HepG2 (cell line): ENCODE measurements around the gene TNFAIP3. TPM values are rescaled to one million over a fixed set of nuclear protein-coding genes. Genes with fewer than 3 reads are reported as not detected.

ENCODE experiments used
- ATAC-seq: fragments of 200-7000 bp; cut with Tn5 transposase; 3 replicates; pipeline ENCODE4 v1.9.1; 2020; ENCODE audit warnings: mild to moderate bottlenecking, moderate library complexity
- BruUV-seq: library from RNA; stranded (reverse); fragments of 400-500 nt; replicated peaks from 2 replicates; lab custom pipeline; 2021; lab: Mats Ljungman, UMichigan
- CTCF ChIA-PET: fragments of 300-600 bp; formaldehyde crosslinking; extraction: SDS; loops from one replicate; lab custom pipeline; 2021; ENCODE audit warnings: low total read pairs, inconsistent platforms, low intra/inter-chr PET ratio; lab: Yijun Ruan, JAX
- POLR2A ChIA-PET: fragments of 350-600 bp; sonication (Branson Sonifier 250); formaldehyde crosslinking; loops from one replicate; lab custom pipeline; 2020; ENCODE audit warnings: antibody characterized with exemption, inconsistent platforms; lab: Yijun Ruan, JAX
- DNase-seq: peaks from one replicate; pipeline ENCODE4 v3.0.0-alpha.2; 2015; ENCODE audit warnings: low spot score
- FAIRE-seq: peaks from 3 replicates; lab custom pipeline; 2011; peaks lifted over from hg19 to GRCh38; lab: Jason Lieb, UNC
- H2AFZ ChIP-seq: one replicate; pipeline ENCODE4 v1.6.1; 2011; ENCODE audit warnings: low read length, inconsistent platforms
- H3K27ac ChIP-seq: fragments of 300-600 bp; 3 replicates; pipeline ENCODE4 v1.8.0; 2011; ENCODE audit warnings: mixed run types, mild to moderate bottlenecking, mixed read lengths, low read length, inconsistent platforms; ENCODE audit not compliant: insufficient read depth; ENCODE audit errors: extremely low read length
- H3K27me3 ChIP-seq, 2 experiments: fragments of 200-600 bp in 1 of 2; 2 replicates in 1 of 2; 3 replicates in 1 of 2; pipeline versions ENCODE4 v1.6.0 to v1.8.0; 2011; ENCODE audit warnings: low read length in 2 of 2, mild to moderate bottlenecking in 2 of 2, moderate library complexity in 2 of 2, inconsistent platforms in 1 of 2; ENCODE audit not compliant: insufficient read depth in 2 of 2, control insufficient read depth in 1 of 2
- H3K36me3 ChIP-seq, 2 experiments: fragments of 200-600 bp in 1 of 2; replicated peaks in 1 of 2; 2 replicates in 1 of 2; 3 replicates in 1 of 2; pipeline versions ENCODE4 v1.5.1 to v1.8.0; 2011; ENCODE audit warnings: low read length in 2 of 2, inconsistent platforms in 1 of 2; ENCODE audit not compliant: insufficient read depth in 2 of 2, control insufficient read depth in 1 of 2
- H3K4me1 ChIP-seq: 2 replicates; pipeline ENCODE4 v1.5.1; 2012; ENCODE audit warnings: low read length, inconsistent platforms; ENCODE audit not compliant: insufficient read depth
- H3K4me2 ChIP-seq: 2 replicates; pipeline ENCODE4 v1.6.0; 2011; ENCODE audit warnings: low read depth, low read length, inconsistent platforms
- H3K4me3 ChIP-seq, 3 experiments: fragments of 200-600 bp in 1 of 3; sonication (generic), shearing (Covaris generic) in 1 of 3; replicated peaks in 1 of 3; 2 replicates each; pipeline ENCODE4 v1.5.1; 2011 to 2016; ENCODE audit warnings: low read length in 3 of 3, inconsistent platforms in 2 of 3, low read depth in 2 of 3, mild to moderate bottlenecking in 2 of 3, control low read depth in 1 of 3, mixed read lengths in 1 of 3; ENCODE audit not compliant: insufficient read depth in 1 of 3
- H3K79me2 ChIP-seq: one replicate; pipeline ENCODE4 v1.6.1; 2011; ENCODE audit warnings: low read length, inconsistent platforms; ENCODE audit not compliant: insufficient read depth
- H3K9ac ChIP-seq: 2 replicates; pipeline ENCODE4 v1.6.0; 2011; ENCODE audit warnings: mild to moderate bottlenecking, low read depth, low read length, inconsistent platforms; ENCODE audit not compliant: insufficient read depth
- H3K9me3 ChIP-seq: 2 replicates; pipeline ENCODE4 v1.5.1; 2012; ENCODE audit warnings: mild to moderate bottlenecking, low read length
- H4K20me1 ChIP-seq: 2 replicates; pipeline ENCODE4 v1.6.0; 2011; ENCODE audit warnings: inconsistent platforms, mild to moderate bottlenecking, low read length, moderate library complexity; ENCODE audit not compliant: insufficient read depth
- DPF2 ChIP-seq: sonication (generic); formaldehyde crosslinking; IDR thresholded peaks from 2 replicates; pipeline ENCODE4 v1.4.0; 2020; ENCODE audit warnings: mild to moderate bottlenecking, low read depth, missing genetic modification reagents, borderline replicate concordance
- ETV5 ChIP-seq: IDR thresholded peaks from 2 replicates; pipeline ENCODE4 v1.6.1; 2018; ENCODE audit warnings: missing biosample characterization, missing genetic modification reagents, inconsistent platforms, borderline replicate concordance
- GLMP ChIP-seq: sonication (generic); formaldehyde crosslinking; IDR thresholded peaks from 2 replicates; pipeline ENCODE4 v1.9.0; 2021; ENCODE audit warnings: missing genetic modification reagents, mild to moderate bottlenecking, borderline replicate concordance
- GTF2F1 ChIP-seq: fragments of 150-350 bp; IDR thresholded peaks from 2 replicates; pipeline ENCODE4 v1.6.1; 2014; ENCODE audit warnings: low read length
- KLF11 ChIP-seq: IDR thresholded peaks from 2 replicates; pipeline ENCODE4 v1.6.1; 2016; ENCODE audit warnings: missing compliant biosample characterization
- KLF6 ChIP-seq: IDR thresholded peaks from 2 replicates; pipeline ENCODE4 v1.8.0; 2016; ENCODE audit warnings: missing biosample characterization, missing genetic modification reagents
- MBD4 ChIP-seq: IDR thresholded peaks from 2 replicates; pipeline ENCODE4 v1.6.1; 2012; ENCODE audit warnings: low read length, inconsistent platforms, borderline replicate concordance
- ZNF7 ChIP-seq: IDR thresholded peaks from 2 replicates; pipeline ENCODE4 v1.6.1; 2016; ENCODE audit warnings: missing biosample characterization, missing genetic modification reagents
- ZNF775 ChIP-seq: sonication (generic); formaldehyde crosslinking; IDR thresholded peaks from 2 replicates; pipeline ENCODE4 v1.4.0; 2020; ENCODE audit warnings: missing genetic modification reagents, mild to moderate bottlenecking, moderate library complexity, borderline replicate concordance
- ZNF839 ChIP-seq: sonication (generic); formaldehyde crosslinking; IDR thresholded peaks from 2 replicates; pipeline ENCODE4 v1.4.0; 2020; ENCODE audit warnings: missing genetic modification reagents, mild to moderate bottlenecking, borderline replicate concordance
- WGBS: methylation state at CpG from one replicate; pipeline ENCODE4 v1.1.6; 2017; ENCODE audit warnings: low lambda C conversion rate; 5-methylcytosine and 5-hydroxymethylcytosine counted together
- in situ Hi-C: cut with HindIII; loops from 2 replicates; pipeline ENCODE4 v1.10.0; 2017; ENCODE audit warnings: low pct_unique_long_range_greater_than_20kb; ENCODE audit not compliant: extremely low pct_ligation_motif_present
- intact Hi-C: fragments of 100-400 bp; cut with micrococcal nuclease; formaldehyde crosslinking; loops from one replicate; pipeline ENCODE4 v1.10.0; 2022; ENCODE audit not compliant: unreplicated experiment
- polyA plus RNA-seq, 8 experiments: library from polyadenylated mRNA; depleted of rRNA in 3 of 8; stranded (reverse) in 7 of 8; unstranded in 1 of 8; fragments of >200 nt; fragmentation: Illumina TruSeq in 4 of 8; extraction: Trizol in 4 of 8; gene quantifications; 2 replicates each; pipeline versions ENCODE4 v1.2.1 to v1.2.3, GENCODE V29; 2011 to 2016; ENCODE audit warnings: low read depth in 4 of 8, missing spikeins in 1 of 8, mixed read lengths in 1 of 8; ENCODE audit not compliant: insufficient read depth in 1 of 8
- total RNA-seq, 5 experiments: library from RNA; depleted of rRNA; stranded (reverse); fragments of >200 nt; fragmentation: Illumina TruSeq; extraction: Trizol; gene quantifications; 2 replicates each; pipeline ENCODE4 v1.2.3, GENCODE V29; 2016; ENCODE audit warnings: low read depth in 1 of 5
- TF ChIP-seq, protein P1 (sequence below): sonication (generic); formaldehyde crosslinking; IDR thresholded peaks from 2 replicates; pipeline ENCODE4; 2020; ENCODE audit warnings: missing genetic modification reagents, mild to moderate bottlenecking, borderline replicate concordance

The TNFAIP3 gene
- total and polyA plus RNA-seq, 2 of the 13 experiments (the other 11 are each of a cell fraction or from before 2014, with no cell fraction given): 28.2 to 47.1 TPM

GRCh38 chr6:137914530-137915193 is 47.6 kb downstream of the TNFAIP3 start:
- FAIRE-seq (no peak), DNase-seq (no peak)
- BruUV-seq: no TSS peak
- H3K27me3 ChIP-seq: peaks cover 1 to 16% of the 10 kb centered on the region in 2 experiments; a peak in 3 of 5 replicates
- in situ Hi-C loops: no loop called here
- no peaks in the 10 kb centered on the region for H3K4me1 ChIP-seq
- no peak overlapping the region for H3K9ac ChIP-seq
- TF ChIP-seq MBD4 (no peak), ETV5 (CRISPR knock-in tag) (no peak), GTF2F1 (no peak), ZNF839 (no peak), KLF6 (CRISPR knock-in tag) (no peak), KLF11 (CRISPR knock-in tag) (no peak), DPF2 (CRISPR knock-in tag) (no peak), ZNF775 (no peak), GLMP (no peak), ZNF7 (CRISPR knock-in tag) (no peak)
- TF ChIP-seq, protein P1, sequence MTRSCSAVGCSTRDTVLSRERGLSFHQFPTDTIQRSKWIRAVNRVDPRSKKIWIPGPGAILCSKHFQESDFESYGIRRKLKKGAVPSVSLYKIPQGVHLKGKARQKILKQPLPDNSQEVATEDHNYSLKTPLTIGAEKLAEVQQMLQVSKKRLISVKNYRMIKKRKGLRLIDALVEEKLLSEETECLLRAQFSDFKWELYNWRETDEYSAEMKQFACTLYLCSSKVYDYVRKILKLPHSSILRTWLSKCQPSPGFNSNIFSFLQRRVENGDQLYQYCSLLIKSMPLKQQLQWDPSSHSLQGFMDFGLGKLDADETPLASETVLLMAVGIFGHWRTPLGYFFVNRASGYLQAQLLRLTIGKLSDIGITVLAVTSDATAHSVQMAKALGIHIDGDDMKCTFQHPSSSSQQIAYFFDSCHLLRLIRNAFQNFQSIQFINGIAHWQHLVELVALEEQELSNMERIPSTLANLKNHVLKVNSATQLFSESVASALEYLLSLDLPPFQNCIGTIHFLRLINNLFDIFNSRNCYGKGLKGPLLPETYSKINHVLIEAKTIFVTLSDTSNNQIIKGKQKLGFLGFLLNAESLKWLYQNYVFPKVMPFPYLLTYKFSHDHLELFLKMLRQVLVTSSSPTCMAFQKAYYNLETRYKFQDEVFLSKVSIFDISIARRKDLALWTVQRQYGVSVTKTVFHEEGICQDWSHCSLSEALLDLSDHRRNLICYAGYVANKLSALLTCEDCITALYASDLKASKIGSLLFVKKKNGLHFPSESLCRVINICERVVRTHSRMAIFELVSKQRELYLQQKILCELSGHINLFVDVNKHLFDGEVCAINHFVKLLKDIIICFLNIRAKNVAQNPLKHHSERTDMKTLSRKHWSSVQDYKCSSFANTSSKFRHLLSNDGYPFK: no peak
- TF ChIP-seq, all 625 proteins: peak for 0
- no peak for ATAC-seq
- no peaks in the 10 kb centered on the region for H3K36me3 ChIP-seq
- H3K4me3 ChIP-seq: no peak overlapping the region
- CTCF ChIA-PET: no interaction called here
- intact Hi-C loops: no loop called here
- POLR2A ChIA-PET: no interaction called here
- no peak overlapping the region for H3K4me2 ChIP-seq
- no peak overlapping the region for H3K27ac ChIP-seq
- no peaks in the 10 kb centered on the region for H3K79me2 ChIP-seq
- WGBS: 2% methylated on average over 4 of the region's 4 CpGs
- H2AFZ ChIP-seq: no peak overlapping the region
- H3K9me3 ChIP-seq: peaks cover 6% of the 10 kb centered on the region; the same call in 1 of the 2 replicates
- H4K20me1 ChIP-seq: no peaks in the 10 kb centered on the region
